Hepatocyte (in vitro differentiated cells): ENCODE data around the gene STAT4. TPM values are rescaled to one million over a fixed set of nuclear protein-coding genes. Genes with fewer than 3 reads are reported as not detected.

Experiments
- DNase-seq: peaks from one replicate; pipeline ENCODE4 v3.0.0-alpha.2; 2016; ENCODE audit warnings: low spot score
- H2AFZ ChIP-seq: fragments of 200-600 bp; sonication (generic); 2 replicates; pipeline ENCODE4 v1.6.0; 2016; ENCODE audit warnings: antibody characterized with exemption, mild to moderate bottlenecking
- H3K27ac ChIP-seq: fragments of 200-600 bp; sonication (generic); 2 replicates; pipeline ENCODE4 v1.5.1; 2016; ENCODE audit warnings: mild to moderate bottlenecking
- H3K27me3 ChIP-seq: fragments of 200-600 bp; sonication (generic); 2 replicates; pipeline ENCODE4 v1.6.1; 2016
- H3K36me3 ChIP-seq: fragments of 200-600 bp; sonication (generic); replicated peaks from 2 replicates; pipeline ENCODE4 v1.5.1; 2016; ENCODE audit warnings: low read depth; ENCODE audit not compliant: insufficient read depth
- H3K4me1 ChIP-seq: fragments of 200-600 bp; sonication (generic); 2 replicates; pipeline ENCODE4 v1.5.1; 2016; ENCODE audit warnings: mild to moderate bottlenecking, moderate library complexity; ENCODE audit not compliant: insufficient read depth
- H3K4me2 ChIP-seq: fragments of 200-600 bp; sonication (generic); 2 replicates; pipeline ENCODE4 v1.6.0; 2016
- H3K4me3 ChIP-seq: fragments of 200-600 bp; sonication (generic); 2 replicates; pipeline ENCODE4 v1.5.1; 2016; ENCODE audit warnings: mild to moderate bottlenecking
- H3K79me2 ChIP-seq: fragments of 200-600 bp; sonication (generic); 2 replicates; pipeline ENCODE4 v1.6.0; 2017; ENCODE audit warnings: mild to moderate bottlenecking
- H3K9me2 ChIP-seq: fragments of 200-600 bp; sonication (generic); replicated peaks from 2 replicates; pipeline ENCODE4 v1.6.0; 2017; ENCODE audit warnings: mild to moderate bottlenecking; ENCODE audit not compliant: insufficient read depth
- H3K9me3 ChIP-seq: fragments of 200-600 bp; sonication (generic); 2 replicates; pipeline ENCODE4 v1.5.1; 2016; ENCODE audit warnings: low read depth, mild to moderate bottlenecking
- H4K20me1 ChIP-seq: fragments of 200-600 bp; sonication (generic); 2 replicates; pipeline ENCODE4 v1.6.0; 2016; ENCODE audit warnings: mild to moderate bottlenecking; ENCODE audit not compliant: insufficient read depth, poor library complexity, severe bottlenecking
- EZH2 ChIP-seq: fragments of 200-600 bp; sonication (generic); IDR thresholded peaks from 2 replicates; pipeline ENCODE4 v1.6.1; 2016; ENCODE audit warnings: antibody characterized with exemption, mild to moderate bottlenecking, borderline replicate concordance
- EZH2phosphoT487 ChIP-seq: fragments of 200-600 bp; sonication (generic); IDR thresholded peaks from one replicate; pipeline ENCODE4 v1.6.1; 2018; ENCODE audit warnings: antibody characterized with exemption, mild to moderate bottlenecking, low read depth, moderate library complexity; ENCODE audit not compliant: unreplicated experiment, severe bottlenecking
- WGBS: methylation state at CpG from one replicate; pipeline ENCODE4 v1.1.6; 2016; ENCODE audit warnings: low lambda C conversion rate; ENCODE audit errors: missing lambda C conversion rate; 5-methylcytosine and 5-hydroxymethylcytosine counted together
- polyA plus RNA-seq: library from polyadenylated mRNA; unstranded; fragments of >200 nt; fragmentation: Nextera tagmentation; extraction: Ambion mirVana; gene quantifications from 2 replicates; pipeline ENCODE4 v1.2.1, GENCODE V29; 2016
- total RNA-seq: library from RNA; depleted of rRNA; stranded (reverse); fragments of >200 nt; gene quantifications from 2 replicates; pipeline ENCODE4 v1.2.3, GENCODE V29; 2014
- TF ChIP-seq, protein P1 (sequence below): fragments of 200-600 bp; sonication (generic); IDR thresholded peaks from 2 replicates; pipeline ENCODE4 v1.5.1; 2016; ENCODE audit warnings: antibody characterized with exemption, mild to moderate bottlenecking; ENCODE audit not compliant: poor library complexity

STAT4 gene
- total and polyA plus RNA-seq, 2 experiments from 2014 or later, result 1.6 to 6.6 TPM

DNA sequence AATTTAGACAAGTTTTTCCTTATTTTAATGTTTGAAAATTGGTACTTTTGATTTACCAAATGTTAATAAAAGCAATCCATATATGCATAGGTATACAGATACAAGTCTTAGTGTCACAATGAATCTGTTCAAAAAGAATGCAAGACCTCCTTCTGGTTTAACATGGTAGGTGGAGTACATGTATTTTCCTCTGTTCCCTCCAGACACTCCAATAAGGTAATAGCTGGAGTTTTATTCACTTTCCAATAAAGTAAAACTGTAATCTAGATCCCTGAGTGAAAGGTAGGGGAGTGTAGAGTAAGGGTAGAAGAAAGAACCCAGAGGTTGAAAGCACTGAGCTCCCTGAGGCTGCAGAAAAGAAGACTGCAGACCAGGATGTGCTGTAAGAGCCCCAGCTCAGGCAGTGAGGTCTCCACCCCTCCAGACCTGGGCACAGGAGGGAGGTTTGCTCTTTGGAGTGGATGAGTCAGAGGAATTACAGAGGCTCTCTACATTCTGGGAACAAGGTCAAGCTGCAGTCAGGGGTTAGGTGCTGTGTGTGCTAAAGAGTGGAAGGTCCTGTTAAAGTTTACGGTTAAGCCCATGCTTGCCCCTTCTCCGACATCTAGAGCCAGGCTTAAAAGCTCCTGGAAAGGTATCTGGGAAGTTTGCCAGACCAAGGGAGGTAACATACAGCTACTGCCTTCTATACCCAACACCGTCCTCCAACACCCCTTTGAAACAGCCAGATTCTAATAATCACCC lies 109.2 kb downstream of the STAT4 start:
- Histone ChIP-seq H4K20me1 (no peaks in the 10 kb centered on the region), H3K27me3 (no peaks in the 10 kb centered on the region), H3K4me2 (peak overlapping the region; percentile 46), H3K36me3 (no peaks in the 10 kb centered on the region), H3K4me1 (peaks cover 4% of the 10 kb centered on the region), H2AFZ (no peak overlapping the region), H3K27ac (peak overlapping the region; percentile 30), H3K9me2 (no peaks in the 10 kb centered on the region), H3K9me3 (no peaks in the 10 kb centered on the region), H3K4me3 (no peak overlapping the region), H3K79me2 (no peaks in the 10 kb centered on the region)
- TF ChIP-seq EZH2phosphoT487 (no peak), EZH2 (no peak)
- TF ChIP-seq, protein P1, sequence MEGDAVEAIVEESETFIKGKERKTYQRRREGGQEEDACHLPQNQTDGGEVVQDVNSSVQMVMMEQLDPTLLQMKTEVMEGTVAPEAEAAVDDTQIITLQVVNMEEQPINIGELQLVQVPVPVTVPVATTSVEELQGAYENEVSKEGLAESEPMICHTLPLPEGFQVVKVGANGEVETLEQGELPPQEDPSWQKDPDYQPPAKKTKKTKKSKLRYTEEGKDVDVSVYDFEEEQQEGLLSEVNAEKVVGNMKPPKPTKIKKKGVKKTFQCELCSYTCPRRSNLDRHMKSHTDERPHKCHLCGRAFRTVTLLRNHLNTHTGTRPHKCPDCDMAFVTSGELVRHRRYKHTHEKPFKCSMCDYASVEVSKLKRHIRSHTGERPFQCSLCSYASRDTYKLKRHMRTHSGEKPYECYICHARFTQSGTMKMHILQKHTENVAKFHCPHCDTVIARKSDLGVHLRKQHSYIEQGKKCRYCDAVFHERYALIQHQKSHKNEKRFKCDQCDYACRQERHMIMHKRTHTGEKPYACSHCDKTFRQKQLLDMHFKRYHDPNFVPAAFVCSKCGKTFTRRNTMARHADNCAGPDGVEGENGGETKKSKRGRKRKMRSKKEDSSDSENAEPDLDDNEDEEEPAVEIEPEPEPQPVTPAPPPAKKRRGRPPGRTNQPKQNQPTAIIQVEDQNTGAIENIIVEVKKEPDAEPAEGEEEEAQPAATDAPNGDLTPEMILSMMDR, result no peak
- WGBS, result 34% methylated on average over 3 of the region's 3 CpGs
- DNase-seq, result peak; percentile 69

DNA sequence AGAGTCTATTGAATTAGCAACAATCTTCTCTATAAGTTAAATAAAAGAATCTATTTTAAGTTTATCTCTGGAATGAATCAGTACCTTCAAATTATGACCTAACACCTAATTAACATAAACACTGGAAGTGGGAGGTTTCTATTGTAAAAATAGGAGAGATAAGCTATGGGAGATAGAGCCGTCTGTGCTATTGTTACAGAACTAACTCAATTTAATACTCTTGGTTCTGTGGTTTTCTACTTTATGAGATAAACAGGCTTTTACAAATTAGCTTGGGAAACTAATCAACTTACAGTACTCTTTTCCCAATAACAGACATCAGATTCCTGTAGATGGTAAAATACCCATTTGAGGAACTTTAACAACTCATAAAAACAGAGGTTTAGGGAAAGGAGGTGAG lies 111.2 kb downstream of the STAT4 start:
- Histone ChIP-seq H3K79me2 (no peaks in the 10 kb centered on the region), H3K4me3 (no peak overlapping the region), H2AFZ (no peak overlapping the region), H3K4me2 (no peak overlapping the region), H4K20me1 (no peaks in the 10 kb centered on the region), H3K27me3 (no peaks in the 10 kb centered on the region), H3K9me2 (no peaks in the 10 kb centered on the region), H3K4me1 (peaks cover 4% of the 10 kb centered on the region), H3K36me3 (no peaks in the 10 kb centered on the region), H3K27ac (no peak overlapping the region), H3K9me3 (no peaks in the 10 kb centered on the region)
- DNase-seq, result no peak
- 59% methylated on average over 1 of the region's 1 CpG for WGBS
- TF ChIP-seq, protein P1, result no peak
- TF ChIP-seq EZH2, result no peak
- TF ChIP-seq EZH2phosphoT487, result no peak

DNA sequence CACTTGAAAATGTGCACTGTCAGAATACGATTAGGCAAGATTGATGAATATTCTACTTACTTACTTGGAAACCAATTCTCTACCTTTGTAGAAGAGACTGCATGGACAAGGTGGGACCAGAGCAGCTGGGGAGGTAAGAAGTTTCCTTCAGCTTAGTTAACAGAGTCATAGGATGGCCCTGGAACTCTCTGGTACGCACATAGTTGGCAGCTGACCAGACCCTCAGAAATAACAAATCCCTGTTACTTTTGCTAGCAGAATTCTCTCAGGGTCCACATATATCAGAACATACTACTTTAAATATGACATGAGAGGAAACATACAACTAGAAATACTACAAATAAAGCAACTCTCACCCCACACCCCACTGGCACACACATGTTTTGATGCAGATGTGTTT lies 112.1 kb downstream of the STAT4 start:
- TF ChIP-seq EZH2phosphoT487 (no peak), EZH2 (no peak)
- TF ChIP-seq, protein P1, result no peak
- Histone ChIP-seq H3K4me1 (peaks cover 4% of the 10 kb centered on the region), H3K79me2 (no peaks in the 10 kb centered on the region), H3K4me3 (no peak overlapping the region), H4K20me1 (no peaks in the 10 kb centered on the region), H3K4me2 (no peak overlapping the region), H3K9me3 (no peaks in the 10 kb centered on the region), H3K27ac (no peak overlapping the region), H3K36me3 (no peaks in the 10 kb centered on the region), H3K9me2 (no peaks in the 10 kb centered on the region), H3K27me3 (no peaks in the 10 kb centered on the region), H2AFZ (no peak overlapping the region)
- no peak for DNase-seq
- WGBS, result 92% methylated on average over 2 of the region's 2 CpGs
